ENCODE measurements around the gene RNF144A.

Gene RNF144A

DNA sequence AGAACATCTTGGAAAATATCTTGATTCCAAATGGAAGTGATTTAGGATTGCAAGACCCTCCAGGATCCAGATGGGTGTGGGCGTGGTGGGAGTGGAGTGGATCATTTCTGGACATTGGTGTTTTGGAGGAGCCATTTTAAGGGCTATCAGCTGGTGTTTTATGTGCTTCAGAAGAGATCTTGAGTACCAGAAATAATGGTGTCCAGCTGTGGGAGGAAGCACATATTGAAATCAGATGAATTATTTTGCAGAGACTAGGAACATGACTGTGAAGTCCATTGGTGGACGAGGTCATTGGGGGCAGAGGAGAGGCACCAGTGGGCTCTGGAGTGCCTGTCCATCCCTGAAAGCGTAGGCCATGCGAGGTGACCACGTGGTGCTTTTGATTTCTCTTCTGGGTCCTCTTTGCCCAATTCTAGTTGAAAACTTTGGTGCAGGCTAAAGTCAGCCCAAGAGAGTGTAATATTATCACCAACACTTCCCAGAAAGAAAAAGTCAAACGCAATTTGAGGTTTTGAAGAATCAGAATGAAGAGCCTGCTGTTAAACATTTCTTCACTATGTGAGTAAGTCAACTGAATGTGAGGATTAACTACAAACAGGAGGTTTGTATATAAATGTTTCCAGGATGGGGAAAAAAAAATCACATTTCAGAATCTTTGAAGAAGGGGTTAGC is 31.6 kb downstream of the RNF144A start:
- DNase-seq = no peak

DNA sequence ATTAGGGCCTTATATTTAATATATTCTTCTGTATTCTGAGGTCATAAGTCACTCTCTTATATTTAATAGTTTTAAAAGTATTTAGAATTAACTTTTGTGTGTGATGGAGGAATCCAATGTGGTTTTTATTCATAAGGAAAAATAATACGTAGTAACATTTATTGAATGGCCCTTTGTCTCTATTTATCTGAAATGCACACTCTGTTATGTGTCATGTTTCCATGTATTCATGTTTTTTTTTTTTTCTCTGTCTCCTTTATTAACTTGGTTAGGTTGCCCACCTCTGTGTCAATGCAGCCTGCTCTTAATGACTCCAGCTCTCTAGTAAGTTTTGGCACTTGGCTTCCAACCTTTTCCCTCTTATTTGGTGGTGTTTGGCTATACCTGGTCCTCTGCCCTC is 33.8 kb downstream of the RNF144A start:
- no peak for DNase-seq

DNA sequence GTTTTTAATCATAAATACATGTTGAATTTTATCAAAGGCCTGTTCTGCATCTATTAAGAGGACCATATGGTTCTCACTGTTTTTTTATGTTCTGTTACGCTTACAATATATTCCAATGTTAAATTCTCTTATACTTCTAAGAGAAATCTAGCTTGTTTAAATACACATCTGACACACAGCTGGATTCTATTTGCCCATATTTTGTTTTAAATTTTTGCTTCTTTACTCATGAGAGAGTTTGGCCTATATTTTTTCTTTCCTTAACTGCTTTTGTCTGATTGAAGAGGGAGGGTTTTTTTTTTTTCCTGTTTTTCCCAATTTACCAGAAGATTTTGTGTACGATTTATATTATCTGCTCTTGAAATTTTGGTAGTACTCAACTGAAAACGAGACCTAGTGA is 34.9 kb downstream of the RNF144A start:
- DNase-seq = no peak

DNA sequence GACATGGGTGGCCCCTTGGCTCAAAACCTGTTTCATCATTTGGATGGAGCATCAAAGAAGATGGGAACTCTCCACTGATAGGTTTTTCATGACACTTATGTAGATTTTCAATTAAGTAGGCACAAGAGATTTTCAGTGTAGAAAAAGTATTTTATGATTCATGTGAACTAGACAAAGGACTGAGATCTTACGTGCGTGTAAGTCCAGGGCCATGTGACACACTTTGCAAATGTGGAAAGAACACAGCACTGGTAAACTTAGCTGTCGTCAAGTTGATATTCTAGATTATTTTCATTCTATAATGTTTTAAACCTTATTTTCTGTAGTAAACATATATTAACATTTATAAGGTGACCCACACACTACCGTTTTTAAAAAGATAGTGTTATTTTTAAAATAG is 37.4 kb downstream of the RNF144A start:
- no peak for DNase-seq

DNA sequence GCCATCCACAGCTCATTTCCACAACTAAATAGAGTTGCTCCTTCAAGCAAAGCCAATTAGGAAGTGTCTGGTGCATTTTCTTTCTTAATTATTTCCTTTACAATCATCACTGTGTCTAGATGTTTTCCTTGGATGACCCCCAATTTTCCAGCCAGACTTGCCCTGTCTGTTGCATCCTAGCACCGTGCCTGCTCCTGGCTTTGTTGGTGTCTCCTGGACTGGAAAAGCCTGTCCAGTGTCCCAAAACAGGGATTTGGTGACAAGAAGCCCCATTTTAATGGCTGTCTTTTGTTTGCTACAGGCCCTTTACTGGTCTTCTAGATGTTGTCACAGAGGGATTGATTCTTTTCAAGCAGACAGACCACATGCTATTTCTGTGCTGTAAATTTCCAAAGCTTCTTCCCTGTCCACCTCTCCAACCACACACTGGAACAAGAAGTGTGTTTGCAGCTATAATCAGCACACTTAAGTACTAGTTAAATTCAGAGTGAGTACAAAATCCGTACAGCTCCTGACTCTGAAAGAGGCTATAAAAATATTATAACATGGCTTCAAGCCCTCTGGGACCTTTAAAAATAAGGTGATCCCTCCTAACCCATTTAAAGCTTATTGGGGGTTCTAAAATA is 38.4 kb downstream of the RNF144A start:
- no peak for DNase-seq

DNA sequence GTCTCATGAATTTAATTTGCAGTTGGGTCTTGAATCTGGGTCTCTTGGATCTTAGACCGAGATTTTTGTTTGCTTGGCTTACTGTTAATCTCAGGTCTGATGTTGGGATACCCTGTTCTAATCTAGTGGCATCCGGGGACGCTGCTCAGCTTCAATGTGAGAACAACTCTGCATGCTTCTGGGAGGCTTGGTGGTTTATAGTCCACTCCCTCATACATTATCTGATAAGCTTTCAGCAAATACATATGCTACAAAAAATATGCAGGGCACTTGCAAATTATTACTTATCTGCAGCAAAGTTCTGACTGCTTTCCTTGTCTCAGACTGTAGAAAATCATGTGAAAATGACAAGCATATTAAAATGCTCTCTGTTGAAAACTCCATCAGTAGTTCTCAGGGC is 39.4 kb downstream of the RNF144A start:
- no peak for DNase-seq

DNA sequence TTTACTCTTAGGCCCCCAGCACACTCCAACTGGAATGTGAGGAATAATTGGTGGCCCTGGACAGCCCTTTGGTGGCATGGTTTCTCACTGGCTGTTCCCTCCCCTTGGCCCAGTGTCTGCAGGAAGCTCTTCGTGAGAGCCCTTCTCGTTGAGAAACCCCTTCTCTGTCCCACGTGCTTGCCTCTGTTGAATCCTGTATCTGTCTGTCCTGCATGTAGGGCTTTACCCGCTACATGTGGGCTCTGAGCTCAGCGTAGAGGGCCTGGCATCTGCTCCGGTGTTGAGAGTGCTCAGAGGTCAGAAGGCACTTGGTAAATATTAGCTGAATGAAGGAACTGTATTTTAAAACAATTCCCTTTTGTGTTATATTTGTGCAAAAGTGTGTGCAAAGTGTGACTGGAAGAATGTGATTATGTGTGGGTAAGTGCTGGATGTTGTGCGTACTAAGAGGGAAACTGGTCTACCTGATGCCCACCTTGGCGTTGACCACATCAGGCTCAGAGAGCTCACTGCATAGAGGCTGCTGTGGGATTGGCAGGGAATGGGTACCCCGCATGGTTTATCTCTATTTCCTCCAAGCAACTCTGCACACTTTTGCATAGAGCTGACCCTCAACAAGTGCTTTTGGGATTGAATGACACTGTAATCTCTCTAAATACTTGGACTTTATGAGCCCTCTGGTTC is 40.0 kb downstream of the RNF144A start:
- DNase-seq = no peak

DNA sequence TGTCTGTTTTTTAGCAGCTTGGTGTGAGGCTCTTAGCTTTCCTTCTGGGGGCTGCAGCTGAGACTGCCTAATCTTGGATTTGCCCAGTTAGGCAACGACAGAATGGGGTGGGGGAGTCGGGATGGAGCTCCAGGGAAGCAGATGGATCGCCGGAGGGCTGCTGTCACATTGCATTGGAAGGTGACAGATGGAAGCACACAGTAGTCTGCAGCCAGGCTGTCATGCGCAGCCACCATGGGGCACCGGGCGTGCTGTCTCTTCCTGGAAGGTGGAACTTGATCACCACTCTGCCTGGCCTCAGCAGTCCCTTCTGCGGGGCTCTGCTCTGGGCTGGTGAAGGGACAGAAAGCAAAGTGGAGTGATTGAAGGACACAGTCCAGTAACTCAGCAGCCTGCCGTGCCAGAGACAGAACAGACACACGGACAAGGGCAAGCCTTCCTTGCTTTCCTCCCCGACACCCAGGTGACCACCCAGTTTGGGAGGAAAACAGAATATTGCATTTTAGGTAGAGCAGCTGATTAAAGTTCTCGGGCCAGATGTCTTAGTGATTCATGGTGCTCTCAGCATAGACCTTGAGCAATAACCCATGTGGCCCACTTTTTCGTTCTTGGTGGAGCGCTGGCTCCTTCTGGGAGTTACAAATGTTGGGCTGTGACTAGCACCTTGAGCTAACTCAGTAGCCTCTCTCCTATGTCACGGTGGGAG is 40.9 kb downstream of the RNF144A start:
- no peak for DNase-seq

DNA sequence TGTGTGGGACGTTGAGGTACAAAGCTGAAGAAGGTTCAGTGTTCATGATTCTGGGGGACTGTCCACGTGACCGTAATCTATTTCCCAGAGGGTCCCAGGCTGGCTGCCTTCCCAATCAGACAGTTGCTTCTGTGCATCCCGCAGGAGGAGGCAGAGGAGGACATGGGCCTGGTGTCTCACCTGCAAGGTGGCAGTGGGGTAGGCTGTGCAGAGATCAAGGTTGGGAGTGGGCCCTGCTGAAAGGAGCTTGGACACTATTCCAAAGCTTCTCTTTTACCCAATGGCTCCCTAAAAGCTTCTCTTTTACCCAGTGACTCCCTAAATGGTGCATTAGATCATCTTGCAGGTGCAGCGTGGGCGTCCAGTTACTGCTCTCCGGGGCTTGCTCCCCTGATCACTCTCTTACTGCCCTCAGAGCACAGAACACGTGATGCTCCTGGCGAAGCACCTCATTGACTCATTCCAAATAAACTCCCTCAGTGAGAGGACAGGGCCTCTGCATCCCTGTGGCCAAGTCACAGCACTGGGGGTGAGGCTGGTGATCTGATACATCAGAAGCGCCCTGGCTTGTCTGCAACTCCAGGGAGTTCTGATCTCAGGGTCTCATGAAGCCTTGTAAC is 41.5 kb downstream of the RNF144A start:
- DNase-seq = no peak

DNA sequence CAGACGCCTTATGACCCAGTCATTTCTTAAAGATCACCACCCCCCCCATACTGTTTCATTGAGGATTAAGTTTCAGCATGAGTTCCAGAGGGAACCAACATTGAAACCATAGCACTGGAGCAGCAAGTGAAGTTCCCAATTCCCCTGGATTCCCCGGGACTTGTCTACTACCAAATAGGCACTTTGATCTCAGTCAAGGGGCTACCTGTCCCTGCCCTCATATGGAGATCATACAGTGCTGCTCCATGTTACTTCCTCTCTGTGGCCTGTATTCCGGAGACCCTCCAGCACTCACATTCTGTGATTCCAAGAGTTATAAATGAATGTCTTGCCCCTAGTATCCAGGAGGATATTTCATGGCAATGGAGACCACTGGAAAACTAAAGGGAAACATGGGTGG is 42.5 kb downstream of the RNF144A start:
- DNase-seq = no peak

DNA sequence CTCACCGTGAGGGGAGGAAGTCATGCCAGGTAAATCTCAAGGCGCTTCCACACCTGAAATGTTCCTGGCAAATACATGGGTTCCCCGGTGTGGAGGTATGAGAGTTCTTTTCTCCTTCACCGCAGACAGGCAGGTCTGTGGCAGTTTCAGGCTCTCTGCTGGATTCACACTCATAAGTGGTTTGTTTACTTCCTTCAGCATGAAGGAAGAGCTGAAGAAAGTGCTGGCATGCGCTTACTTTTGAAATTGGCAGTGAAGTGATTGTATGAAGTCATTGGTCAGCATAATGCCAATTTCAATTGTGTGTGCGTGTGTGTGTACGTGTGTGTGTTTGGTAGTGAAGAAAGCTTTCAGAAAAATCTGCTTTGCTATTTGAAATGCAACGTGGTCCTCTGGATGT is 43.4 kb downstream of the RNF144A start:
- DNase-seq = no peak

DNA sequence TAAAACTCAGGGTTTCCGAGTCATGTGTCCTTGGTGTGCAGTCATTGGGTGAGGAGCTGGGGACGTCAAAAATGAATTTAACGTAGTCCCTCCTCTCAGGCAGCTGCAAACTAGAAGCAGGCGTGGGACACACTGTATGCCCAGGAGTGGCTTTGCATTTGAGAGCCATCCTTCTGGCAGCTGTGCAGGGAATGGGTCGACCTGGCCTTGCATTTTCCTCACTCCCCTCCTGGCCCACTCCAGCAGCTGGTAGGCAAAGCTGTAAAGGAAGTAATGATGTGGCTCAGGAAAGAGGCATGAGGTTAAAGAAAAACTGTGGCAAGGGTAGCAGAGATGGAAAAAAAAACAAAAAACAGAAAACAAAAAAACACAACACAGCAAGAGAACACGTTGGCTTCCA is 46.5 kb downstream of the RNF144A start:
- DNase-seq = no peak

DNA sequence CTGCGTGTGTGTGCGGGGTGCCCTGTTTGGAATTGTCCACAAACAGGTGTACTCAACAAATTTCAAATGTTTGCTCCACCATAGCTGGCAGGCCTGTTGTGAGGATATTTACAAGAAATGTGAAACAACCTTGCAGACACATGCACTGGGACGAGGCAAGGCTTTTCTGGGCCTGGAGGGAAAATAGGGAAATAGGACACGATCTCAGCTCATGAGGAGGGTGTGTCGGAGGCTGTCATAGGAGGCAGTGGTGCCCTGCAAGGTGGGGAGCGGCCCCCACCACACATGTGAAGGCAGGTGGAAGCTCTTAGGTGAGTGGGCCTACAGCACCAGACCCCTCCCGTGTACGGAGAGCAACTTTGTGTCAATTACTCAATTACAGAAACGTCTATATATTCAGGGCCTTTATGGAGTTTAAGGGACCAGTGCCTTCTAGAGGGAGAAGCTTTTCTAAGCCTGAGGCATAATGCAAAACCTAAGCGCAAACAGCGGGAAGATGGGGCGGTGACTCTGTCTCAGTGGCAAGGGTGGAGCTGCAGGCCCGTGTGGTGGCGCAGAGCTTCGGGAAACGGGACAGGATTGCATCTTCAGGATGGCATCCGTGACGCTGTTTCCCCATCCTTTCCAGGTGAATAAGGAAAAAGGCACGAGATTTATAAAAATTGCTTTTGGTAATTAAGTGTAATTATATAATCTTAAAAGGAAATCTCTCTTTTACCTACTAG is 48.0 kb downstream of the RNF144A start:
- DNase-seq = no peak

DNA sequence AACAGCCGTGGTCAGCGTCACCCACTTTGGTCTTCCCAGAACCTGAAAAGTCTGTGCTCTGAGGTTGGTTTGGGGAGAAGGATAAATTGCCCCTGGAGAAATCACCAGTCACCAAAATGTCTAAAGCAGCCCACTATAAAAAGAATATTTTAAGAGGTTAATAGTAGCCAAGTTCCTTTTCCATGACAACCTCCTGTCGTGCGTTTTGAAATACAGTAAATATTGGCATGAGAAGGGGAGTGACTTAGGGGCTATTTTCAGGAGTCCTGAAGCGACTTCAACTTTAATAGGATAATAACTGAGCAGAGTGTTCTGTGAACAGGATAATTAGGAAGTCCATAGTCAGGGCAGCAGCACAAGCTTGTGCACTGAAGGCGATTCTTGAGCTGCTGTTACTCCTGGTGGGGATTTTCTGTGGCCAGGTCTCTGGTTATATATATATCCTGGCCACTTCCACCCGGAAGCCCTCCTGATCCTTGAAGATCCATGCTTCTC is 49.3 kb downstream of the RNF144A start:
- DNase-seq = no peak

DNA sequence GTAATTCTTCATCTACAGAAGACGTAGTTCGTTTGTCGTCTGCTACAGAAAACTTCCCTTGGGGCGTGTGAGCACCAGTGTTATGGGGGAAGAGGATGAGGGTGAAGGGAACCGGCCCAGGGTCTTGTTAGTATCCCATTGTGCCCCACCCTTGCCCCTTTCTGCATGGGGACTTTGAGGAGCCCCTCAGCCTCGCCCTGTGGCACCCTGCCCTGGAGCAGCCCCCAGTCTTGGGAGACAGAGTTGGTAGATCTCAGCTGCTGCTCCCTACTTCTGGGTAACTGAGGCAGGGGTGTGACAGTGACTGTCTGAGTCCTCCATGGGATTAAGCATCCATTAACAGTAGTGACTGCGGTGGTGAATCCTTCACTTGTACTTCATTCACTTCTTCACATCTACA is 50.1 kb downstream of the RNF144A start:
- no peak for DNase-seq

DNA sequence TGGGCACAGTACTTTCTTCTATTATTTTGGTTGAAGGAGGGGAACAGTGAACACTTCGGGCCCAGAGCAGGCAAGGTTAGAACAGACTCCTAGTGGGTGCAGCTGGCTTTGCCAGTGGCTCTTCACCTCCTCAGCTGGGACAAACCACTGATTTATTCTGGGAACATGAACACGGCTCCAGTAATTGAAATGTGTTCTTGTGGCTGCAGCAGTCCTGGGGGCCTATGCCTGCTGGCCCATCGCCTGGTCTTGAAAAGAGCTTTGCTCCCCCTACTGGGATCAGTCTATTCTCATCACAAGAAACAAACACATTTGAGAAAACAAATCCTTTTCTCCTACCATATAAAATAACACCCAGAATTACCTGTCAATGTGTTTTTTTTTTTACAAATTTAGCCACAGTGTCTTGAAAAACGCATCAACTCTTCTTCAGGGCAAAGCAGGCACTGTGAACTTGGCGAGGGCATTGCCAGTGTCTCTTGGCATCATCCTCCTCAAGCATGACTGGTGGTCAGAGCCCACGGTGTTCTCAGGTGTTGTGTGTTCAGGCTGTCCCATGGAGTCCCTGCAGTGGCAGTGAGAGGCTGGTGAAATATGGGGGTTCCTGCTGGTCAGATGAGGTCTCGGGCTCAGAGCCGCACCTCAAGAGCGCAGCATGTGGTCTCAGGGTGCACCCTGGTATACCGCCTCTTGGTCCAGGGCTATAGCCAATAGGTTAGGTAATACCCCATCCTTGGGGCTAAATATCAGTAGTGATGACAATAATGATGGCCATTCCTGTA is 51.3 kb downstream of the RNF144A start:
- DNase-seq = no peak

DNA sequence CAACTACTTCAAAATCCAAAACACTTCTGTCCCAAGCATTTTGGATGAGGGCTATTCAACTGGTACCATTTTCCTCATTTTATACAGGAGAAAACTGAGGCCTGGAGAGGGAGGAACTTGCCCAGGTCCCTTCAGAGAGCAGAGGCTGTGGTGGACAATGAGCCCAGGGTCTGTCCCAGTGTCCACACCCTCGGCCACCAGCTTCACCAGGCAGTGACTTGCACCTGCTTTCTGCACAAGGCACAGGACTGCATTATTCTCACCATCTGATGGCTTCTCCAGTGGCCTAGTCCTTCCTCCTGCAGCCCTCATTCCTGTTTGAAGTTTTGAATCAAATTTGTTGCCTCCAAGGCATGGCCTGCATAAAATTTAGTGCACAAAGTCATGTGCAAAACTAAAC is 53.3 kb downstream of the RNF144A start:
- no peak for DNase-seq

DNA sequence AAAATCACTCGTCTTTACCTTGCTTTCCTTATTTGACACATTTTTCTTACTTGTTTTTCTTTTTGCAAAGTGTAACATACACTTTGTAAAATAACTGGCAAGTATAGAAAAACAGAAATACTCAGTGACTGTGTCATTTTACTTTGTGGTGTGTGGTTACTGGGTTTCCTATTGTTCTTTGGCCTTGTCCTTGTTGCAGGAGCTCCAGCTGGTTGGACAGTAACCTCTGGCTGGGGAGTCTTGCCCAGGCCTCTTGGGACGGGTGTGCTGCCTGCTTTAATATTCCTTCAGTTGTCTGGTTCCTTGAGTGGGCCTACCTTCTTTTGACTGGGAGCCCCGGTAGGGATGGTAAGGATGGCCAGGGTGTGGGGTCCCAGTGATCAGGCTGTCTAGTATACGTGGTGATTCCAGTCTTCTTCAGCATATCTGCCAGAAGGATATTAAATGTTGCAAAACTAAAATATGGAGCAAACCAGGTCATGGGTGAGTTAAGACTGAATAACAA is 53.8 kb downstream of the RNF144A start:
- no peak for DNase-seq

DNA sequence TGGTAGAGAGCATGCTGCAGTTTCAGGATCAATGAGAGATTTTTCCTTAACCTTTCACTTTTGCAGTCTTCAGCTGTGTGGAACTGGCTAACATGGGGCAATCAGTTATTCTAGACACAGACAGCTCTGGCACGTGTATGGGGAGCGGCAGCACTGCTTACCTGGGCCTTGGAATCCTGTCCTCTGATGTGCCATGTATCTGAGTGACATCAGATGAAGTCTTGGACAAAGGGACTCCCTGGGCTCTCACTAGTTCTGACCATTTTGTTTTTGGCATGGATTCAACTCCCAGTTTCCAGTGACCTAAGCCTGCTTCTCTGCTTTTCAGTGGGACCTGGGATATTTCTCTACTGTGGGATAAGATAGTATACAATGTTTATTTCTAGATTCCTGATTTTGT is 54.3 kb downstream of the RNF144A start:
- no peak for DNase-seq

DNA sequence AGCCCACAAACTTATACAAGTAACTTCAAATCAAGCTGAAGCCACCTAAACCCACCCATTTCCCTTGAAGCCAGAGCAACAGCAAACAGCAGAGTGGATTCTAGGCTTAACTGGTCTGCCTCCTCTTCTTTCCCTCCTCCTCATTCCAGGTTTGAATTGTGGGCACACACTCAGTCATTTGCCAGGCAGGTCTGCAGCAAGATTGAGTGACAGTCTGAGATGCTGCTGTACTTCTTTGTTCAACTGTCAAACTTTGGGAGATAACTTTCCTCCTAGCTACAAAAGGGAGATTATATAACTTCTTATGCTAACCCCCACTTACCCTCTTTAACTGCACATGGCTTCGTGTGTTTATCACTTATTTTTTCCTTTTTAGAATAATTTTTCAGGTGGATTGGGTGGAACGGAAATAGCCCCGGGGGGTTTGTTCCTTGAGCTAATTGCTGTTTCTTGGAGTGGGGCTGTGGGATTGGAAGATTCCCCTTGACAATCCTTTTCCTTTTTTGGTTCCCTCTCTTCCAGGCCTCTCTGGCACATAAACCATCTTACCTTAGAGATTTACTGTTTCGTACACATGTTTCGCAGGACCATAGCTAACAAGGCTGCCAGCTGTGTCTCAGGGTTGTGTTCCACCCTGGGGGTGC is 55.0 kb downstream of the RNF144A start:
- no peak for DNase-seq

Measured in effector CD4-positive, alpha-beta T cell (primary cell).